DOHH2 (cell line): Measurements from ENCODE around the gene R3HDML.
"Not testable (repeated sequence)": the region's sequence is repeated elsewhere in the genome, so short reads cannot be mapped to it uniquely, and the experiment has no call there.

Experiments
- H3F3A ChIP-seq: fragments of 200-600 bp; sonication (generic), shearing (Covaris generic); 2 replicates; pipeline ENCODE4 v1.6.0; 2016; ENCODE audit warnings: antibody characterized with exemption, mild to moderate bottlenecking; ENCODE audit not compliant: control insufficient read depth, insufficient read depth
- H3K27ac ChIP-seq: fragments of 200-600 bp; sonication (generic); 2 replicates; pipeline ENCODE4 v1.5.1; 2014; ENCODE audit warnings: low read depth, mild to moderate bottlenecking, low read length, moderate library complexity
- H3K27me3 ChIP-seq: fragments of 200-600 bp; sonication (generic); 2 replicates; pipeline ENCODE4 v1.6.1; 2014; ENCODE audit warnings: mild to moderate bottlenecking, low read length, mixed read lengths; ENCODE audit not compliant: control insufficient read depth
- H3K36me3 ChIP-seq: fragments of 200-600 bp; sonication (generic); 2 replicates; pipeline ENCODE4 v1.6.1; 2014; ENCODE audit warnings: mild to moderate bottlenecking, low read length, moderate library complexity, mixed read lengths; ENCODE audit not compliant: control insufficient read depth
- H3K4me1 ChIP-seq: fragments of 200-600 bp; sonication (generic); 2 replicates; pipeline ENCODE4 v1.6.1; 2014; ENCODE audit warnings: mild to moderate bottlenecking, low read length, mixed read lengths; ENCODE audit not compliant: control insufficient read depth
- H3K4me2 ChIP-seq: fragments of 200-600 bp; sonication (generic); 2 replicates; pipeline ENCODE4 v1.6.0; 2014; ENCODE audit warnings: mild to moderate bottlenecking, low read length, moderate library complexity
- H3K4me3 ChIP-seq: fragments of 200-600 bp; sonication (generic); 2 replicates; pipeline ENCODE4 v1.5.1; 2014; ENCODE audit warnings: mild to moderate bottlenecking, low read length, mixed read lengths
- H3K79me2 ChIP-seq: fragments of 200-600 bp; sonication (generic); 2 replicates; pipeline ENCODE4 v1.6.1; 2014; ENCODE audit warnings: mild to moderate bottlenecking, low read length, mixed read lengths; ENCODE audit not compliant: control insufficient read depth
- H3K9me2 ChIP-seq: fragments of 200-600 bp; sonication (generic); replicated peaks from 2 replicates; pipeline ENCODE4 v1.6.1; 2014; ENCODE audit warnings: mild to moderate bottlenecking, low read length, mixed read lengths; ENCODE audit not compliant: control insufficient read depth
- H3K9me3 ChIP-seq: fragments of 200-600 bp; sonication (generic); 2 replicates; pipeline ENCODE4 v1.6.1; 2014; ENCODE audit warnings: antibody characterized with exemption, low read length, mixed read lengths; ENCODE audit not compliant: control insufficient read depth, insufficient read depth
- H4K20me1 ChIP-seq: fragments of 200-600 bp; sonication (generic); 2 replicates; pipeline ENCODE4 v1.6.0; 2014; ENCODE audit warnings: low read depth, mild to moderate bottlenecking, antibody characterized with exemption, low read length, moderate library complexity; ENCODE audit not compliant: control insufficient read depth, insufficient read depth
- EZH2phosphoT487 ChIP-seq: fragments of 200-600 bp; sonication (generic); IDR thresholded peaks from 2 replicates; pipeline ENCODE4 v1.6.1; 2017; ENCODE audit warnings: borderline replicate concordance, mild to moderate bottlenecking, antibody characterized with exemption, low read length, moderate library complexity, mixed read lengths
- TF ChIP-seq, protein P1 (sequence below): fragments of 200-600 bp; sonication (generic); IDR thresholded peaks from one replicate; pipeline ENCODE4 v1.5.1; 2014; ENCODE audit warnings: antibody characterized with exemption, mild to moderate bottlenecking, low read depth, low read length; ENCODE audit not compliant: poor library complexity, severe bottlenecking

R3HDML gene

GRCh38 chr20:44345147-44345546, 8.3 kb downstream of the R3HDML start:
- no peak overlapping the region for H3K27ac ChIP-seq
- H3K9me2 ChIP-seq: no peaks in the 10 kb centered on the region
- no peak overlapping the region for H3K4me3 ChIP-seq
- no peaks in the 10 kb centered on the region for H3K36me3 ChIP-seq
- no peaks in the 10 kb centered on the region for H3K4me1 ChIP-seq
- no peaks in the 10 kb centered on the region for H3F3A ChIP-seq
- H3K79me2 ChIP-seq: no peaks in the 10 kb centered on the region
- H3K9me3 ChIP-seq: no peaks in the 10 kb centered on the region
- H4K20me1 ChIP-seq: no peaks in the 10 kb centered on the region
- no peak for TF ChIP-seq EZH2phosphoT487
- TF ChIP-seq, protein P1, sequence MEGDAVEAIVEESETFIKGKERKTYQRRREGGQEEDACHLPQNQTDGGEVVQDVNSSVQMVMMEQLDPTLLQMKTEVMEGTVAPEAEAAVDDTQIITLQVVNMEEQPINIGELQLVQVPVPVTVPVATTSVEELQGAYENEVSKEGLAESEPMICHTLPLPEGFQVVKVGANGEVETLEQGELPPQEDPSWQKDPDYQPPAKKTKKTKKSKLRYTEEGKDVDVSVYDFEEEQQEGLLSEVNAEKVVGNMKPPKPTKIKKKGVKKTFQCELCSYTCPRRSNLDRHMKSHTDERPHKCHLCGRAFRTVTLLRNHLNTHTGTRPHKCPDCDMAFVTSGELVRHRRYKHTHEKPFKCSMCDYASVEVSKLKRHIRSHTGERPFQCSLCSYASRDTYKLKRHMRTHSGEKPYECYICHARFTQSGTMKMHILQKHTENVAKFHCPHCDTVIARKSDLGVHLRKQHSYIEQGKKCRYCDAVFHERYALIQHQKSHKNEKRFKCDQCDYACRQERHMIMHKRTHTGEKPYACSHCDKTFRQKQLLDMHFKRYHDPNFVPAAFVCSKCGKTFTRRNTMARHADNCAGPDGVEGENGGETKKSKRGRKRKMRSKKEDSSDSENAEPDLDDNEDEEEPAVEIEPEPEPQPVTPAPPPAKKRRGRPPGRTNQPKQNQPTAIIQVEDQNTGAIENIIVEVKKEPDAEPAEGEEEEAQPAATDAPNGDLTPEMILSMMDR: no peak
- H3K4me2 ChIP-seq: no peak overlapping the region
- no peaks in the 10 kb centered on the region; the same call in 1 of the 2 replicates for H3K27me3 ChIP-seq

GRCh38 chr20:44345941-44346340, 9.1 kb downstream of the R3HDML start:
- H3K9me2 ChIP-seq, H3K27ac ChIP-seq, H3K4me3 ChIP-seq, H3K9me3 ChIP-seq, H4K20me1 ChIP-seq, H3K4me1 ChIP-seq, H3K36me3 ChIP-seq, H3K4me2 ChIP-seq, H3K79me2 ChIP-seq, H3K27me3 ChIP-seq, H3F3A ChIP-seq: not testable (repeated sequence)

GRCh38 chr20:44348168-44348659, 11.4 kb downstream of the R3HDML start:
- no peaks in the 10 kb centered on the region for H3K9me3 ChIP-seq
- TF ChIP-seq EZH2phosphoT487: no peak
- TF ChIP-seq, protein P1: no peak
- no peak overlapping the region for H3K4me3 ChIP-seq
- no peaks in the 10 kb centered on the region for H3F3A ChIP-seq
- H3K4me2 ChIP-seq: no peak overlapping the region
- no peaks in the 10 kb centered on the region for H4K20me1 ChIP-seq
- no peak overlapping the region for H3K27ac ChIP-seq
- H3K4me1 ChIP-seq: no peaks in the 10 kb centered on the region
- H3K79me2 ChIP-seq: no peaks in the 10 kb centered on the region
- no peaks in the 10 kb centered on the region; the same call in 1 of the 2 replicates for H3K27me3 ChIP-seq
- H3K36me3 ChIP-seq: no peaks in the 10 kb centered on the region
- H3K9me2 ChIP-seq: no peaks in the 10 kb centered on the region

DNA sequence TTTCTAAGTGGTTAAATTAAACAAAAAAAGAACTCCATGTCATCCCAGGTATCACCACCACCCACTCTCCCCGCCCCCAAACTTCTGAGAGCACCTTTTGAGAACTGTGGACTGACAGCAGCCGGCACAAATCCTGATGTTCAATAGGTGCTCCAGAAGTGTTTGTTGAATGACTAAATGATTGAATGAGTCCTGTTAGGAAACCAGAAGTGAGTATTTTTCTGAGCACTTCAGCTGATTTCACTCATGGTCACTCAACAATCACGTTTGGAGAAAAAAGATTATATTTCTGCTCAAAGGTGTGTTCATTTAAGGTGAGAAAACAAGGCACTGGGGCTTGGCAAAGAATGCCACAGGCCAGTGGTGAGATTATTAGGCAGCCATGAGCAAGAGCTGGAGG, 12.5 kb downstream of the R3HDML start:
- Histone ChIP-seq H3K4me1 (no peaks in the 10 kb centered on the region), H3K9me2 (no peaks in the 10 kb centered on the region), H3K79me2 (no peaks in the 10 kb centered on the region), H3F3A (no peaks in the 10 kb centered on the region), H3K36me3 (no peaks in the 10 kb centered on the region), H4K20me1 (no peaks in the 10 kb centered on the region), H3K4me2 (no peak overlapping the region), H3K27me3 (no peaks in the 10 kb centered on the region; the same call in 1 of the 2 replicates), H3K27ac (no peak overlapping the region), H3K9me3 (no peaks in the 10 kb centered on the region), H3K4me3 (no peak overlapping the region)
- no peak for TF ChIP-seq EZH2phosphoT487
- TF ChIP-seq, protein P1: no peak
